ENCODE results near the gene RIN1. TPM values are rescaled to one million over a fixed set of nuclear protein-coding genes. Genes with fewer than 3 reads are reported as not detected.
A peak's percentile ranks its signal among the peaks of the same experiment; 100 is the strongest.
"Not testable (repeated sequence)": the region's sequence is repeated elsewhere in the genome, so short reads cannot be mapped to it uniquely, and the experiment has no call there.

Gene RIN1
- polyA plus RNA-seq, 3 donors from 2014 or later = 0.17 to 0.20 TPM; not detected in 1

GRCh38 chr11:66365166-66365565, 28.9 kb upstream of the RIN1 start:
- Mint-ChIP-seq H3K9me3 (no peaks in the 10 kb centered on the region), H3K36me3 (no peaks in the 10 kb centered on the region), H3K4me3 (no peak overlapping the region), H3K4me1 (no peaks in the 10 kb centered on the region), H3K27me3 (ENCODE audit: low read depth in 3 of 3) (peaks cover 0 to 5% (median 4%) of the 10 kb centered on the region in 3 donors), H3K27ac (no peak overlapping the region)
- no peak for DNase-seq

DNA sequence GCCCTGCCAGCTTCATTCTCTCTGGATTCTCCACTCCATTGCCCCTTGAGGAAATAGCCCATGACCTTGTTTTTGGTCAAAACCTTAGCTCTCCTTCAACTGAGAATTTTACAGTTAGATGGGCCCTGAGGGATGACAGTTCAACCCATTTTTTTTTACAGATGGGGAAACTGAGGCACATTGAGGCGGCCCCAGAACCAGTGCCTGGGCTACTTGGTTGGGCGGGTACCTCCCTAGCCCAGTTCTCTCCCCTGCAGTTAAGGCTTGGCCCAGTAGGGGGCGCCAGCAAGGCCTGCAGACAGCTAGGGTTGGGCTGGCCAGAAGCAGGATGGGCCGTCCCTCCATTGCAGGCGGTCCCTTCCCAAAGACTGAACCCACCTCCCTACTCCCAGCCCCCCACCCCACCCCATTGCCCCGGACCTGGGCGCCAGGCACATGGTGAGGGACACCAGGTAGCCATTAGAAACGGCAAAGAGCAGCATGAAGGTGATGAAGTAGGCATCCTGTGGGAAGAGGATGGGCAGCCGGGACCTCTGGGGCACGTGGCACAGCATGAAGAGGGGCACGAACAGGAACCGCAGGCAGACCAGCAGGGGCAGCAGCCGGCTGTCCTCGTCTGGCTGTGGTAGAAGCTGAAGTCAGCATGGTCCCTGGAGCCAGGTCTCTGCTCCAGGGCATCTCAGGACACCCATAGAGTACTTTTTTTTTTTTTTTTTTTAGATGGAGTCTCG, 27.7 kb upstream of the RIN1 start:
- no peak overlapping the region for H3K27ac Mint-ChIP-seq
- peak; percentile 43 to 52 (median 45) for DNase-seq
- H3K9me3 Mint-ChIP-seq = no peaks in the 10 kb centered on the region

GRCh38 chr11:66363187-66363601, 27.0 kb upstream of the RIN1 start:
- Mint-ChIP-seq H3K4me1 (no peaks in the 10 kb centered on the region), H3K4me3 (no peak overlapping the region), H3K27me3 (ENCODE audit: low read depth in 3 of 3) (peaks cover 0 to 1% (median 0%) of the 10 kb centered on the region in 3 donors), H3K27ac (no peak overlapping the region), H3K36me3 (no peaks in the 10 kb centered on the region), H3K9me3 (no peaks in the 10 kb centered on the region)
- DNase-seq = no peak

More for the DNA sequence above, 27.7 kb upstream of the RIN1 start:
- no peaks in the 10 kb centered on the region for H3K4me1 Mint-ChIP-seq
- no peak overlapping the region for H3K4me3 Mint-ChIP-seq
- H3K27me3 Mint-ChIP-seq (ENCODE audit: low read depth in 3 of 3) = peaks cover 0 to 1% (median 0%) of the 10 kb centered on the region in 3 donors
- no peaks in the 10 kb centered on the region for H3K36me3 Mint-ChIP-seq

DNA sequence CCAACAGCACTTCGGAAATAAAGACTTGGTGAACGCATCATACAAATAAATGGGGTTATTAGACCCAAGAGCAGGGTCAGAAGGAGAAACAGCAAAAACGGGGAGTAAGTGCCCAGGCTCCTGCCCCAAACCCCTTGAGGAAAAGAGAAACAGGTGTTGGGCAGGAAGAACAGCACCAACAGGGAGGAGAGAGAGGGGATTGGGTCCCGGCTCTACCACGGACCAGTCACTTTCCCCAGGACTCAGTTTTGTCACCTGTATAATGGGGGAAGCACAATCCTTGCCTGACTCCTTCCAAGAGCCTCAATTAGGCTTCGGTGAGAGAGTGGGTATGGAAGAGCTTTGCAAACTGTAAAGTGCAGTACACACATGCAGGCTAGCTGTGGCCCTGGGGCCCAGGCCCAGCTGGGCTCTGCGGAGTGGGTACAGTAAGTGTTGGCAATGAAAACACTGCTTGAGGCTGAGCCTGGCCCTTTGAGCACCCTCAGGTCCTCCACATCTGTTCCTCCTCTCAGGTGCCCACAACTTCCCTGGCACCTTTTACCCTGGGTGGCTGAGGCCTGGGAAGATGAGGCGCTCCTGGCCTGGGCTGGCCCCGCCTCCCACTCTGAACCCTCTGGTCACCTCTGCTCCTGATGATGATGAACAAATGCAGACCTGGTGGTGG, 26.4 kb upstream of the RIN1 start:
- Mint-ChIP-seq H3K4me3 (no peak overlapping the region), H3K4me1 (no peaks in the 10 kb centered on the region), H3K9me3 (no peaks in the 10 kb centered on the region), H3K27ac (no peak overlapping the region), H3K36me3 (no peaks in the 10 kb centered on the region), H3K27me3 (ENCODE audit: low read depth in 3 of 3) (peaks cover 0 to 1% (median 0%) of the 10 kb centered on the region in 3 donors)
- DNase-seq = no peak

- Mint-ChIP-seq H3K4me1 (no peaks in the 10 kb centered on the region), H3K27me3 (ENCODE audit: low read depth in 3 of 3) (peaks cover 0 to 1% (median 0%) of the 10 kb centered on the region in 3 donors), H3K36me3 (no peaks in the 10 kb centered on the region), H3K4me3 (no peak overlapping the region), H3K9me3 (no peaks in the 10 kb centered on the region), H3K27ac (no peak overlapping the region)
- no peak for DNase-seq
Measured at GRCh38 chr11:66361502-66361941, 25.3 kb upstream of the RIN1 start.

GRCh38 chr11:66360406-66361073, 24.3 kb upstream of the RIN1 start:
- Mint-ChIP-seq H3K4me1 (no peaks in the 10 kb centered on the region), H3K36me3 (no peaks in the 10 kb centered on the region), H3K27ac (no peak overlapping the region), H3K27me3 (ENCODE audit: low read depth in 3 of 3) (peaks cover 0 to 1% (median 0%) of the 10 kb centered on the region in 3 donors), H3K4me3 (no peak overlapping the region), H3K9me3 (no peaks in the 10 kb centered on the region)
- DNase-seq = no peak

DNA sequence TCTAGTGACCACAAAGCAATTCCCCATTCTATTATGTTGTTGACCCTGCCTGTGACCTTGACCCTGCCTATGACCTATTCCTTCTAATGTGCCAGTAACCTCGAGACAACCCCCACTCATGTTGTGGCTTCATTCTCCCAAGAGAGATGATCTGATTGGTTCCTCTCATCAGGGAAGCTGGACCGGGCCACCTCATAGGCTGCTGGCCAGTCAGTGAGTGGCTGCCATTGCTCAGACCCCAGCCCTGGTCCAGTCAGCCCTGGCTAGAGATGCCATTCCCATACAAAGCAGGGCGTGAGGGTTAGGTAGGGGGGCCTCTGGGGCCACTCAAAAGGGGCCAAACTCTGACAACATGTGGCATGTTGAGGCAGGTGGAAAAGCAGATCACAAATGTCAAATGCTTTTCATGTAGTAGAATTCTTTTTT, 23.4 kb upstream of the RIN1 start:
- Mint-ChIP-seq H3K27ac (no peak overlapping the region), H3K27me3 (ENCODE audit: low read depth in 3 of 3) (peaks cover 0 to 1% (median 0%) of the 10 kb centered on the region in 3 donors), H3K9me3 (no peaks in the 10 kb centered on the region), H3K4me3 (no peak overlapping the region), H3K4me1 (no peaks in the 10 kb centered on the region), H3K36me3 (no peaks in the 10 kb centered on the region)
- no peak for DNase-seq

DNA sequence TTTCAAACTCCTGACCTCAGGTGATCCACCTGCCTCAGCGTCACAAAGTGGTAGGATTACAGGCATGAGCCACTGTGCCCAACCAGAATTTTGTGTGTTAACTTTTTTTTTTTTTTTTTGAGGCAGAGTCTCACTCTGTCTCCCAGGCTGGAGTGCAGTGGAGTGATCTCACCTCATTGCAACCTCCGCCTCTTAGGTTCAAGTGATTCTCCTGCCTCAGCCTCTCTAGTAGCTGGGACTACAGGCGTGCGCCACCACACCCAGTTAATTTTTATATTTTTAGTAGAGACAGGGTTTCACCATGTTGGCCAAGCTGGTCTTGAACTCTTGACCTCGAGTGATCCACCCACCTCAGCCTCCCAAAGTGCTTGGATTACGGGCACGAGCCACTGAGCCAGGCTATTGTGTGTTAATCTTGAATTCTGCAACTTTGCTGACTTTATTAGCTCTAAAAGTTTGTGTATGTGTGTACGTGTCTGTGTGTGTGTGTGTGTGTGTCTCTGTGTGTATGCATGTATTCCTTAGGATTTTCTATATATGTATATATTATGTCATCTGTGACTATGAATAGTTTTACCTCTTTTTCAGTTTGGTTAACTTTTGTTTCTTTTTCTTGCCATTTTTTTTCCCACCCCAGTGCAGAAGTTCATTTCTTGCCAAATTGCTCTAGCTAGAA, 14.5 kb upstream of the RIN1 start:
- DNase-seq, H3K36me3 Mint-ChIP-seq, H3K9me3 Mint-ChIP-seq, H3K4me3 Mint-ChIP-seq: not testable (repeated sequence)
- H3K27ac Mint-ChIP-seq = peak overlapping the region in 1 of 6 donors; percentile 45
- peaks cover 8 to 12% (median 8%) of the 10 kb centered on the region in 3 donors for H3K27me3 Mint-ChIP-seq (ENCODE audit: low read depth in 3 of 3)
- H3K4me1 Mint-ChIP-seq = peaks cover 10 to 11% of the 10 kb centered on the region in 2 donors

DNA sequence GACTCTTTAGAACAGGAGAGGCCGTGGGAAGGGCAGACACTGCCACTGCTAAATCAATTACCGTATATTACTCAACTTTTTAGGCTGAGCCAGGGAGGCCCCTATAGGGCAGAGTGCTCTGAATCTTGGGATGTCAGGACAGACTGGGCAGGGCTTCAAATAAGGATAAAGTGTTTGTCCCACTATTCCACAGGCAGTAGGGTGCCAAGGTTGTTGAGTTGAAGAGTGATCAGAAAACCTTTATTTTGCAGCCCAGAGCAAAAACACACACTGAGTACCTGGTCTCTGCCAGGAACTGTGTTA, 12.8 kb upstream of the RIN1 start:
- peaks cover 0 to 4% (median 4%) of the 10 kb centered on the region in 3 donors for H3K36me3 Mint-ChIP-seq
- H3K9me3 Mint-ChIP-seq = peaks cover 0 to 2% (median 0%) of the 10 kb centered on the region in 6 donors
- H3K4me1 Mint-ChIP-seq = peaks cover 26 to 27% of the 10 kb centered on the region in 2 donors
- peaks cover 12 to 21% (median 16%) of the 10 kb centered on the region in 3 donors for H3K27me3 Mint-ChIP-seq (ENCODE audit: low read depth in 3 of 3)
- peak overlapping the region; percentile 18 to 95 (median 46) for H3K4me3 Mint-ChIP-seq
- H3K27ac Mint-ChIP-seq = peak overlapping the region in 2 of 6 donors; percentile 33 to 36
- DNase-seq = no peak

DNA sequence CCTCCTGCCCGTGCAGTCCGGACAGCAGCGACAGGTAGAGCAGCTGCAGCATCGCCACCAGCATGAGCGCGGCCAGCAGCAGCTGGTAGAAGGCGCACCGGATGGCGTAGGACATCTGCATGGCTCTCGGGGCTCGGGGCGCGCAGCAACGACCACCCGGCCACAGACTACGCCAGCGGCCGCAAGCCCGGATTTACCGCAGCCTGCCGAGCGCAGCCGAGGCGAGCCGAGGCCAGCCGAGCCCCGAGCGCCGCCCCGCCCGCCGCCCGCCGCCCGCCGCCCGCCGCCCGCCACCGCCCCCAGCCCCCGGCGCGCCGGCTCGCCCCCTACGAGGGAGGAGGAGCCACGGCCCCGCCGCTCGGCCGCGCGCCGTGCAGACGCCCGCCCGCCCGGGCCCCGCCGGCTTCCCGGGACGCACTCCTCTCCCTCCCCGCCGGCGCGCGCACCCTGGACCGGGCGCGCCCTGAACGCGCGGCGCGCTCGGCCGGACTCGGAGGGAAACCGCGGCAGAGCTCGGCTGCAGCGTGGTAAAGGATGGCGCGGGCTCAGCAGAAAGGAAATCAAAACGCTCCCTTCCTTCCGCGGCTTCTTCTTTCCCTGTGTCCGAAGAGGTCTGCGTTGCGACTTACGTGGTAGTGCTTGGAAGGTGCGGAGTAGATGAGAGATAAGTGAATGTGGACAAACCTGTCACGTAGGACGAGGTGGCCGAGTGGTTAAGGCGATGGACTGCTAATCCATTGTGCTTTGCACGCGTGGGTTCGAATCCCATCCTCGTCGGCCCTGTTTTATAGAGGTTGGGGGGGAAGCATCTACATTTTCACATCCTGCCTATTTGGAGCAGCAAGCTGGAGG, 11.4 kb upstream of the RIN1 start, which contains the start of gene B4GAT1:
TSS of gene B4GAT1 (minus strand) at position 205 of the 852 bp plus-strand sequence. CDS start at position 121, 84 bp downstream.
- peak within 1 kb of the TSS; percentile 85 to 98 (median 92) for H3K27ac Mint-ChIP-seq
- DNase-seq = peak; percentile 80 to 84 (median 82)
- H3K4me3 Mint-ChIP-seq = peak within 1 kb of the TSS; percentile 92 to 98 (median 96)
- H3K9me3 Mint-ChIP-seq = peaks cover 0 to 2% (median 0%) of the 10 kb centered on the region in 6 donors
- H3K27me3 Mint-ChIP-seq (ENCODE audit: low read depth in 3 of 3) = peaks cover 12 to 24% (median 16%) of the 10 kb centered on the region in 3 donors
- peaks cover 4 to 5% (median 5%) of the 10 kb centered on the region in 3 donors for H3K36me3 Mint-ChIP-seq
- peaks cover 37 to 40% of the 10 kb centered on the region in 2 donors for H3K4me1 Mint-ChIP-seq

DNA sequence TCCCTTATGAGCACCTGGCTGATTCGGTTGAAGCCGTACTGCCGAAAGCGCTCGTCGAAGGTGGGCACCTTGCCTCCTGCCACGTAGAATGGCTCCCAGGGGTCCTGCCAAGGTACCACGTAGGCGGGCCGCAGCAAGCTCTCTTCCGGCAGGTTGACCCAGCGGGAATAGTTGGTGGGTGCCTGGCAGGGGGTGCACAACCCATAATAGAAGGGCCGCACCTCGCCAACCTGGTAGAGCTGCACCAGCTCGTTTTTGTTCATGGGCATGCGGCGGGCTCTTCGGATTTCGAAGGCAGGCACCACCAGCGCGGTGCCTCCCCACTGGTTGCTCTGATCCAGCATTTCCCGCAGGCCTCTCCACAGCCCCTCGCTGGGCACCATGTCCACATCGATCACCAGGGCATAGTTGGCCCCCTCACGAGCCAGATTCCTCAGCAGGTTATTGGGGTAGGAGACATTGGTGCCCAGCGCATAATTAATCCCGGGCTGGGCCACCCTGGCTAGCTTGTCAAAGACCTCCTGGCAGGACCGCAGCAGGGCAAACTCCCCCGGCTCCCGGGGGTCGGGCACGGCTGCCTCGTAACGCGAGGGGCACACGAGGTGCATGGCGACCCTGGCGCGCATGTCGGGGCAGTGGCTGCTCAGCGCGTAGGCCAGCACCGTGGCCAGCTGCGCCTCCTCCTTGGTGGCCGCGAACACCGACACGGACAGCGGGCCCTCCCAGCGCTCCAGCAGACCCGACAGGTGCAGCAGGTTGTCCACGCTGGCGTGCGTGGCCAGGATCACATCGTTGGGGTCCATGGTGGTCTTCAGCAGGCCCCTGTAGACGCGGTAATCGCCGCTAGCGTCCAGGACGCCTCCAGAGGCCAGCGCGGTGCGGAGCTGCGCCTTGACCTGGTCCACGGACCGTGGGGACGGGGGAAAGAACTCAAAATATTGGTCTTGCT, 10.5 kb upstream of the RIN1 start:
- Mint-ChIP-seq H3K9me3 (peaks cover 0 to 2% (median 0%) of the 10 kb centered on the region in 6 donors), H3K27ac (peak overlapping the region in 4 of 6 donors; percentile 34 to 97 (median 94)), H3K27me3 (ENCODE audit: low read depth in 3 of 3) (peaks cover 14 to 24% (median 16%) of the 10 kb centered on the region in 3 donors), H3K4me1 (peaks cover 37 to 41% of the 10 kb centered on the region in 2 donors), H3K4me3 (peak overlapping the region; percentile 69 to 98 (median 96)), H3K36me3 (peaks cover 10 to 11% (median 11%) of the 10 kb centered on the region in 3 donors)
- no peak for DNase-seq

GRCh38 chr11:66345316-66345649, 9.0 kb upstream of the RIN1 start:
- H3K36me3 Mint-ChIP-seq = peaks cover 14 to 23% (median 17%) of the 10 kb centered on the region in 3 donors
- peak overlapping the region; percentile 95 to 98 (median 96) for H3K4me3 Mint-ChIP-seq
- H3K4me1 Mint-ChIP-seq = peaks cover 41% of the 10 kb centered on the region in 2 donors
- H3K9me3 Mint-ChIP-seq = peaks cover 0 to 2% (median 0%) of the 10 kb centered on the region in 6 donors
- H3K27me3 Mint-ChIP-seq (ENCODE audit: low read depth in 3 of 3) = peaks cover 17 to 28% (median 19%) of the 10 kb centered on the region in 3 donors
- no peak for DNase-seq
- H3K27ac Mint-ChIP-seq = peak overlapping the region; percentile 91 to 97 (median 96)

All from immature natural killer cell (primary cell).